GM18511 (cell line): ENCODE results near the gene MIER2.
"Not testable (repeated sequence)": the region's sequence is repeated elsewhere in the genome, so short reads cannot be mapped to it uniquely, and the experiment has no call there.

ENCODE experiments used
- ATAC-seq: cut with Tn5 transposase; IDR thresholded peaks from one replicate; pipeline ENCODE4 v1.9.1; 2021; ENCODE audit warnings: mild to moderate bottlenecking, moderate library complexity; ENCODE audit not compliant: unreplicated experiment

MIER2 gene

GRCh38 chr19:362683-363082 is 18.1 kb upstream of the MIER2 start:
- ATAC-seq, result no peak

GRCh38 chr19:362154-362553 is 17.6 kb upstream of the MIER2 start:
- no peak for ATAC-seq

- no peak for ATAC-seq
Measured at GRCh38 chr19:359653-359925, 15.0 kb upstream of the MIER2 start.

DNA sequence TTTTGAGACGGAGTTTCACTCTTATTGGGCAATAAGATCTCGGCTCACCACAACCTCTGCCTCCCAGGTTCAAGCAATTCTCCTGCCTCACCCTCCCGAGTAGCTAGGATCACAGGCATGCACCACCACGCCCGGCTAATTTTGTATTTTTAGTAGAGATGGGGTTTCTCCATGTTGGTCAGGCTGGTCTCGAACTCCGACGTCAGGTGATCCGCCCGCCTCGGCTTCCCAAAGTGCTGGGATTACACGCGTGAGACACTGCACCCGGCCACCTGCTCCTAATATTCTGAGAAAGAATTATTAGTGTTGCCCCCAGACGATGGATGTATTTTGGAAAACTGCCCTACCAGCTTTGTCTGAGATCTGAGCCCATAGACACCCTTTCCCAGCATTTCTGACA is 10.9 kb upstream of the MIER2 start:
- not testable (repeated sequence) for ATAC-seq

DNA sequence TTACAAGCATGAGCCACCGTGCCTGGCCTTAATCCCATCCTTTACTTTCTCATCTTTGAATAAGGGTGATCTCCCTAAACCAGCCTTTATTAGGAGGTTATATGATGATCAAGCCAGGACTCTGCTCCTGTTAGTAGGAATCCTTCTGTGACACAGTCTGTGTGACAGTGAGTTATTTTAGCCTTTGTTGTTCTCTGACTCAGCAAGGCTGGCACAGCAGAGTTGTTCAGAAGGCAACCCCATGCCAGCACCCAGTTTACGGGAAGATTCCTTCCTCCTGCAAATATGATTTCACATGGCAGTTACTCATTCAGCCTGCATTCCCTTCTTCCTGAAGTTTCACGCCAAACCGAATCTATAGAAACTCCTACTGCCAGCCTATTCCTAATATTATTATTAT is 10.5 kb upstream of the MIER2 start:
- no peak for ATAC-seq

- no peak for ATAC-seq
Measured at GRCh38 chr19:351976-352625, 7.5 kb upstream of the MIER2 start.

DNA sequence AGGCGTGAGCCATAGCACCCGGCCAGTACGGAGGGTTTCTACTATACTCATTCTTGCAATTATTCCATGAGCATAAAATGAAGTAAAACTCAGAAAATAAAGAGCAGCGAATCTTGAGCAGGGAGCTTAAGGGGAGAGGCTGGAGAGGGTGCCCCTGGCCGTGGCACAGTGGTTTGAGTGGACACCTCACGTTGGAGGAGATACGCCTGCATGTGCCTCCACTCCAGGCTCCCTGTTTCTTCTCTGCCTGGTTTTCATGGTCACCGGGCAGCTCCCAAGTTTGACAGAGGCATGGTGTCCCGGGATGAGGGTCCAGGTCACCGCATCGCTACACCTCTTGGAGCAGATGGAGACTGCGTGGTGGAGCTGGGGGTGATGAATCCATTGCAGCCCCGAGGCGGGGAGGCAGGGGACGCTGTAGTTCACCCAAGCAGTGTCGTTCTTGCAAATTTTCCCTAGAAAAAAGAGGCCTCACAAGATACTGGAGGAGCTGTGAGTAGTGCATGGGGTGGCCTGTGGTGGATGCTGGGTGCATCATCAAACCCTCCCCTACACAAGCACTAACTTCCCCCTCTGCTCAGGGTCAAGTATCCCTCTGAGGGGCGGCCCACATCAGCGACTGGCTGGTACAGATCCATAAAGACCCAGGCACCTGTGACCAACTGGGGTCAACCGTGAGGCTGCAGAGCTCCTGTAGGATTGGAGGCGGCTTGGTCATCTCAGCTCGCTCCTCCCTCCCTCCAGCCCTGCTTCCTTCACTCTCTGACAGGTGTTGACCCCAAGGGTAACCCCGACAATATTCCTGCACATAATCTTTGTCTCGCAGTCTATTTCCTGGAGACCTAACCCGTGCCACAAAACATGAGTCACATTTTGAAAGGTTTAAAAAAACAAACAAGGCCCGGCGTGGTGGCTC is 3.6 kb upstream of the MIER2 start:
- no peak for ATAC-seq

GRCh38 chr19:345320-345879 is 804 bp upstream of the MIER2 start:
- no peak for ATAC-seq

DNA sequence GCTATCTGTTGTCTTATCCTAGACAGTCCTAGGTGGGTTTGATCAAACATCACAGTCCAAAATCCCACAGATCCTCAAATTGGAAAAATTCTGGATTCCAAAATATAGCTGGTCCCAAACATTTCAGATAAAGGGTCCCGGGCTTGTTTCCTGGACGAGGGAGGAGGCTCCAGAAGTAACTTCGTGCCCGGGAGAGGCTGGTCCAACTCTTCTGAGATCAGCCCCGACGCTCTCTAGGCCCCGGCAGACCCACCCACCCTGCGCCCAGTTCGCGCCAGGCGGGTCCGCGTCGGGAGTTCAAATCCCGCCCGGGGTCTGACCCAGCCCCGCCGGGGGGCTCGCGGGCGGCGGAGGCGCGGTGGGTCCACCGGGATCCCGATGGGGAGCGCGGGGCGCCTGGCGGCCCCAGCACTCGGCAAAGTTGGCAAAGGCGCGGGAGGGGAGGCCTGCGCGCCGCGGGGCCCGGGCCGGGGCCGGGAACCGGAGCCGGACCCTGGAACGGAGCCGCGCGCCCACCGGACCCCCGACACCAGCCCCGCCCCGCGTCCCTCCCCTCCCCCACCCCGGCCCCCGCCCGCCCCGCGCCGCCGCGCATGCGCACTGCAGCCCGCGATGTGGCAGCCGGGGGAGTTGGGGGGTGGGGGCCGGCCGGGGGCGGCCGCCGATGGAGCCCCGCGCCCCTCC is 513 bp downstream of the MIER2 start:
- peak; percentile 50 for ATAC-seq

GRCh38 chr19:343451-343931 is 1.1 kb downstream of the MIER2 start:
- no peak for ATAC-seq

GRCh38 chr19:342801-343421 is 1.7 kb downstream of the MIER2 start:
- no peak for ATAC-seq

GRCh38 chr19:342128-342455 is 2.5 kb downstream of the MIER2 start:
- ATAC-seq, result no peak

DNA sequence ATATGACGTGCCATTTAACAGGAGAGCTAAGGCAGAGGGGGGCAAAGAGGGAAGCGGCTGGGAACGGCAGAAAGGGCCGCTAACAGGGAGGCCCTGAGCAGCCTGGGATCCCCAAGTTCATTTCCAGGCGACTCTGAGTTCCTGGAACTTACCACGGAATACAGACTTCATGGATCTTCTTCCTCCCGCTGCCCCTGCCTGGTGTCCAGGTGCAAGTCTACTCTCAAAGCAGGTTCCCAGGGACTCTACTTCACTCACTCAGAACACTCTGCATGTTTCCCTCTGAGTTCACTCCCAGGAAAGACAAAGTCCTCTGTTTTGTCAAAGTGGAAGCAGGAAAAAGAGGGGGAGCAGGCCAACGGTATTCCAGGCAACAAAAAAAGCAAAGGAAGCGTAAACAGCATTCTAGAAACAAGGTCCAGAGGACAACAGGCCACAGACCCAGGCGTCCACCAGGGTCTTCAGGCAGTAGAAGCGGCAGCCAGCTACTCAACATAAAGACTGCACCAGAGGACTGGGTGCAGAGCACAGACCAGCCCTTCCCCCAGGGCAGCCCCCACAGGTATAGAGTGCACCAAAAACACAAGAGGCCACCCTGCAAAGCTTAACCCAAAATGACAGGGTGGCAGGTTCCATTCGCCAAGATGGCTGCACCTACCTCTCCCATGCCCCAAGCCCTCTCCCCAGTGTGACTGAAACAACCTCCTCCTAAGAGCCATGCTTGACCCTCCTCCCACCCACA is 3.0 kb downstream of the MIER2 start:
- no peak for ATAC-seq

DNA sequence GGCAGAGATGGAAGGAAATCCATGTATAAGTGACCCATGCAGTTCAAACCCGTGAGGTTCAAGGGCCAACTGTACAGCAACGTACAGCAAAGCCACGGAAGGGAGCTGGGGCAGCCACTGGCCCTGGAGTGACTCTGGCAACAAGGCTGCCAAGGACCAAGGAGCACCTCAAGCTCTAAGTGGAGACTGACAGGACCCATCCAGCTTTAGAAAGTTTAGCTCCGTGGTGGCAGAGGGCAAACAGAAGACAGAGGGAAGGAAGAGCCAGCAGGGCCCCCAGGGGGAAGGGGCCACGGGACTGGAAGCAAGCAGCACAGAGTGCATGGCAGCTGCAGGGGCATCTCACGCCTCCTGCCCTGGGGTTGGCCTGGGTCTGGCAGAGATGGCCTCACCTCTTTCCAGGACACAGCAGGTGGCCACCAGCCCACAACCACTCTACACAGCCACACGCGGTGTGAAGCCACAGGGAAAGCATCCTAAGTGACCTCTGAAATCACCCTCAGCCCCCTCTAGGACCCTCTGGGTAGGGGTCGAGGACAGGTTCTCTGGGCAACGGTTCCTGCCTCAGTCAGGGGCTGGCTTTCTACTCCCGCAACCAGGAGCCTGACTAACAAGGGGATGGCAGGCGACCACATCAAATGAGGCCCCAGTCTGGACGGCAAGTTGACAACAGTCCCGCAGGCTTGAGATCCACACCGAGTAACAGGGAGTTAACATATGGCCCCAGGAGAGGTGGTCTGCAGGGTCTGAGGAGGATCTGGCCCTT is 3.8 kb downstream of the MIER2 start:
- ATAC-seq, result no peak

- no peak for ATAC-seq
Measured at GRCh38 chr19:339262-339887, 5.2 kb downstream of the MIER2 start.

DNA sequence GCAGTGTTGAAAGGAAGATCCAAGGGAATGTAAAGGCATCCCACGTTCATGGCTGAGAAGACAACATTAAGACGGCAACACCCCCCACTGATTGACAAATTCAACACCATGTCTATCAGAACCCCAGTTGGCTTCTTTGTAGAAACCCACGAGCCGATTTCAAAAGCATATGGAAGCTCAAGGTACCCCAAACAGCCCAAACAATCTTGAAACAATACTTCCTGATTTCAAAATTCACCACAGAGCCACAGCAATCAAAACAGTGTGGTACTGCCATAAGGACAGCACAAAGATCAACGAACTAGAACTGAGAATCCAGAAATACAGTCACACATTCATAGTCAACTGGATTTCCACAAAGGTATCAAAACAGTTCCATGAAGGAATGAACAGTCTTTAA is 6.2 kb downstream of the MIER2 start:
- no peak for ATAC-seq

DNA sequence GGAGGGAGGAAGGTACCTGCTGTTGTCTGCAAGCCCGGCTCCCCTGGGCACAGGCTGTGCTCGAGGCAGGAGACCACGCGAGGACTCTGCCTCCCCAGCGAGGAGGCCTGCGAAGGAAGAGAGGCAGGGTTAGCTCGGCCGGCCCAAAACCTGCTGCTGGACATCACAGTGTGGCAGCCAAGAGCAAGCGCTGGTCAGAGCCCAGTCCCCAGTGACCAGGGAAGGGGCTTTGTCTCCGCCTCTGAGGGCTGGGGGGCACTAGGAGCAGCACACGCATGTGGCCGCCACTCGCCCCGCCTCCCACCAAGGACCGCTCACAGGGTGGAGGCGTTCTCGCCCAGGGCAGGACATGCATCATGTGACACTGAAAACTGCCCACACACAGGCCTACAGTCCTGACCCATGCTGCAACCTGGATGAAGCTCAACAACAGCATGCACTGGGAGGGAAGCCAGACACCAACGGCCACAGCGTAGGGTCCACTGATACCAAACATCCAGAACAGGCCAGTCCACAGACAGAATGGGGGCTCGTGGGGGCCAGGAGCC is 8.5 kb downstream of the MIER2 start:
- ATAC-seq, result no peak

DNA sequence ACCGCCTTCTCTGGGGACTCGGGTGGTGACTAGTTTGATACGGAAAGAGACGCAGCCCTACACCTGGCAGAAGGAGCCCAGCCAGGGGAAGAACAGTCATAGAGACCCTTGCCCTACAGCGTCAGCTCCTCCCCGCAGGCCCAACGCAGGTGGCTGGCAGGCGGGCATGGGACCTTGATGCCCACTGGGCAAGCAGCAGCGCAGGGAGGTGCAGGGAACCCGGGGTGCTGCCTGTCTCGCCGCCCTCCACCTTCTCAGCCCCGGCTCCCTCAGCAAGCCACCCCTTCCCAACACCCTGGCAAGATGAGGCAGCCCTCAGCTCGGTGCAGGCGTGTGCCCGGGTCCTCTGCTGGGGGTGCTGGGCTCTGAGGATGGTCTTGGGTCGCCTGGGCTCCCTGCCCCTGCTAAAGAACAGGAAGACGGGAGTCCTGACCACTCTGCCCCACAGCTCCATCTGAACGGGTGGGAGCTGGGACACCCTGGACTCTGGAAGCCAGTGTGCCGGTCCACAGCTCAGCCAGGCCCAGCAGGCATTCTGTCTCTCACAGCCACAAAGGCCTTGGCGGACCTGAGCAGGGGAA is 9.0 kb downstream of the MIER2 start:
- no peak for ATAC-seq

DNA sequence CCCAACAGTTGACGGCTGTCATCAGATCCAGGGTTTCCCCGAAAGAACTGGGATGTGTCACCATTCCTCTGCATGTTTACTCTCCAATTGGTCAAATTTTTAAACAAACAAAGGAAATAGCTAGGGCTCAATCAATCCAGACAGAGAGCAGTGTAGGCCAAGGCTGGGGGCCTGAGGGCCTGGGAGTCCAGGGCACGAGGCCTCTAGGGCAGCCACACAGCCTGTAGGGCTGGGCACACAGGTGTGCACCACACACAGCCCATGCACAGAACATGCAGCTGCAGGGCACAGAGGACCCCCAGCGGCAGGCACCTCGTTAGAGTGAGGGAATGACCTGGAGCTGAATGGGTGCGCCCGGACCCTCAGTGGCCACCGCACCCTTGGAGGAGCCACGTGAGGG is 9.5 kb downstream of the MIER2 start:
- no peak for ATAC-seq
